C4-2B (cell line): Measurements from ENCODE around the gene KLHL2.
"Not testable (repeated sequence)": the region's sequence is repeated elsewhere in the genome, so short reads cannot be mapped to it uniquely, and the experiment has no call there.

Experiments used
- ZFX ChIP-seq: fragments of 450-650 bp; IDR thresholded peaks from 2 replicates; pipeline ENCODE4 v1.6.1; 2017
- TF ChIP-seq, protein P1 (sequence below): fragments of 450-650 bp; conservative IDR thresholded peaks from 2 replicates; pipeline ENCODE4 v1.5.1; 2017; ENCODE audit warnings: mild to moderate bottlenecking

DNA sequence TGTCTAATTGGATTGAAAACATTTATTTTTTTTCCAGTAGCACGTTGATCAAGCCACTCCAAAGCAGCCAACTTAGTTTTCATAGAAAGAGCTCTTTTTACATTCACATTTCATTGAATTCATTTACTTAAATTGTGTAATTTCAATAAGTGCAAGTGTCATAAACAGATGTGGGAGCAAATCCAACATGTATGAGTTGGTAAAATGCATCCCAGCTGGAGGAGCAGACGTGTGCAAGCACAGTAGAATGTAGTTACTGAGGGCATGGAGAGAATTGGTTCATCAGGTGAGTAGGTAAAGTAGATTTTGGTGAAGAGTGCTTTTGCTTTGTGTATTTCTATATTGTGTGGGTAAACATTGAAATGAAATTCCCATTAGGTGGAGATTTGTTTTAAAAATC, 36.8 kb downstream of the KLHL2 start:
- TF ChIP-seq, protein P1, sequence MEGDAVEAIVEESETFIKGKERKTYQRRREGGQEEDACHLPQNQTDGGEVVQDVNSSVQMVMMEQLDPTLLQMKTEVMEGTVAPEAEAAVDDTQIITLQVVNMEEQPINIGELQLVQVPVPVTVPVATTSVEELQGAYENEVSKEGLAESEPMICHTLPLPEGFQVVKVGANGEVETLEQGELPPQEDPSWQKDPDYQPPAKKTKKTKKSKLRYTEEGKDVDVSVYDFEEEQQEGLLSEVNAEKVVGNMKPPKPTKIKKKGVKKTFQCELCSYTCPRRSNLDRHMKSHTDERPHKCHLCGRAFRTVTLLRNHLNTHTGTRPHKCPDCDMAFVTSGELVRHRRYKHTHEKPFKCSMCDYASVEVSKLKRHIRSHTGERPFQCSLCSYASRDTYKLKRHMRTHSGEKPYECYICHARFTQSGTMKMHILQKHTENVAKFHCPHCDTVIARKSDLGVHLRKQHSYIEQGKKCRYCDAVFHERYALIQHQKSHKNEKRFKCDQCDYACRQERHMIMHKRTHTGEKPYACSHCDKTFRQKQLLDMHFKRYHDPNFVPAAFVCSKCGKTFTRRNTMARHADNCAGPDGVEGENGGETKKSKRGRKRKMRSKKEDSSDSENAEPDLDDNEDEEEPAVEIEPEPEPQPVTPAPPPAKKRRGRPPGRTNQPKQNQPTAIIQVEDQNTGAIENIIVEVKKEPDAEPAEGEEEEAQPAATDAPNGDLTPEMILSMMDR = not testable (repeated sequence)
- TF ChIP-seq ZFX = not testable (repeated sequence)
